ENCODE data around the gene DLGAP1. TPM values are rescaled to one million over a fixed set of nuclear protein-coding genes. Genes with fewer than 3 reads are reported as not detected.
A peak's percentile ranks its signal among the peaks of the same experiment; 100 is the strongest.

DLGAP1 gene
- polyA plus RNA-seq, 1 experiment = 0.09 TPM

GRCh38 chr18:3457261-3457724 lies 997.8 kb downstream of the DLGAP1 start:
- no peaks in the 10 kb centered on the region for H3K27me3 ChIP-seq (ENCODE audit: control insufficient read depth, insufficient read depth, low read length)
- CTCF ChIA-PET = interaction anchor here (0.6 to 6.8 kb wide), 5 partner anchors 8 to 209 kb away, joined by 3 to 69 read pairs (median 4); no protein-coding TSS in a partner anchor
- DNase-seq (ENCODE audit: low read depth, low spot score) = no peak
- peaks cover 6% of the 10 kb centered on the region for H3K9me3 ChIP-seq (ENCODE audit: control insufficient read depth, insufficient read depth, low read length)
- no peak overlapping the region for H3K27ac ChIP-seq (ENCODE audit: low read depth, low read length)
- POLR2A ChIA-PET = interaction anchor here (1.4 kb wide), 1 partner anchor 137 kb away, joined by 4 read pairs; no protein-coding TSS in a partner anchor
- TF ChIP-seq CTCF (IDR thresholded peaks at IDR 0.05; ENCODE audit: low read depth, low read length) = no peak
- no peak overlapping the region for H3K4me3 ChIP-seq (ENCODE audit: low read depth, low read length)

- POLR2A ChIA-PET = no interaction called here
- Histone ChIP-seq H3K27ac (ENCODE audit: low read depth, low read length) (no peak overlapping the region), H3K4me3 (ENCODE audit: low read depth, low read length) (no peak overlapping the region), H3K9me3 (ENCODE audit: control insufficient read depth, insufficient read depth, low read length) (peaks cover 8% of the 10 kb centered on the region; the same call in 1 of the 2 replicates), H3K27me3 (ENCODE audit: control insufficient read depth, insufficient read depth, low read length) (no peaks in the 10 kb centered on the region)
- CTCF ChIA-PET = interaction anchor here (0.5 to 6.8 kb wide), 5 partner anchors 8 to 210 kb away, joined by 3 to 69 read pairs (median 4); no protein-coding TSS in a partner anchor
- no peak for DNase-seq (ENCODE audit: low read depth, low spot score)
- TF ChIP-seq CTCF (IDR thresholded peaks at IDR 0.05; ENCODE audit: low read depth, low read length) = no peak
Measured at GRCh38 chr18:3456686-3457069, 998.4 kb downstream of the DLGAP1 start.

DNA sequence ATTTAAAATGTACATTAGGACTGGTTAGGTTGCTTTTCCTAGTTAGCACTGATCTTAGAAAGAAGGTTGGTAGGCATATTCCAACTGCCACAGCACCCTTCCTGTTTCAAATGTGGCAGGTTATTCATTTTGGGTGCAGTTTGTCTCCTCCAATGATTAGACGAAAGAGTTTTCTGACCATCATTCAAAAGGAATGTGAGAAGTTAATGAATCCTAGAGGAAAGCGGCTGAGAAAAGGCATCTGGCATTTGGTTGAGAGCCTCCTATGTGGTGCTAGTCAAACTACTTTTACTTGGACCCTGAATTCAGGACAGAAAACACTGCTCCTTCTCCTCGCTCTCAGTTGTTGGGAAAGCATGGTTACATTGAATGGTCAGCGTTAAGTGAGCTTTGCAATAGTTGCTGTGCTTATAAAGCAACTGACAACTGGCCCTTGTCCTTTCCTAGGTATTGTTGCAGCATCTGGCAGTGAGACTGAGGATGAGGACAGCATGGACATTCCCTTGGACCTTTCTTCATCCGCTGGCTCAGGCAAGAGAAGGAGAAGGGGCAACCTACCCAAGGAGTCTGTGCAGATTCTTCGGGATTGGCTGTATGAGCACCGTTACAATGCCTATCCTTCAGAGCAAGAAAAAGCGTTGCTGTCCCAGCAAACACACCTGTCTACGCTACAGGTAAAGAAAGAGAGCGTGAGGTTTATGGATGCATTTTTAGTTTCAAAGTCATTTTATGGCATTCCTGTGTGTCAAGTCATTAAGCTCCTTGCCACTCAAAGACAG lies 999.0 kb downstream of the DLGAP1 start:
- no peak for DNase-seq (ENCODE audit: low read depth, low spot score)
- peak overlapping the region; percentile 53 for H3K4me3 ChIP-seq (ENCODE audit: low read depth, low read length)
- ChIA-PET CTCF (interaction anchor here (0.5 to 6.8 kb wide), 12 partner anchors 9 to 414 kb away, joined by 3 to 69 read pairs (median 8); no protein-coding TSS in a partner anchor), POLR2A (no interaction called here)
- H3K27ac ChIP-seq (ENCODE audit: low read depth, low read length) = no peak overlapping the region
- H3K27me3 ChIP-seq (ENCODE audit: control insufficient read depth, insufficient read depth, low read length) = no peaks in the 10 kb centered on the region
- peaks cover 10% of the 10 kb centered on the region; the same call in 1 of the 2 replicates for H3K9me3 ChIP-seq (ENCODE audit: control insufficient read depth, insufficient read depth, low read length)
- TF ChIP-seq CTCF (IDR thresholded peaks at IDR 0.05; ENCODE audit: low read depth, low read length) = no peak

DNA sequence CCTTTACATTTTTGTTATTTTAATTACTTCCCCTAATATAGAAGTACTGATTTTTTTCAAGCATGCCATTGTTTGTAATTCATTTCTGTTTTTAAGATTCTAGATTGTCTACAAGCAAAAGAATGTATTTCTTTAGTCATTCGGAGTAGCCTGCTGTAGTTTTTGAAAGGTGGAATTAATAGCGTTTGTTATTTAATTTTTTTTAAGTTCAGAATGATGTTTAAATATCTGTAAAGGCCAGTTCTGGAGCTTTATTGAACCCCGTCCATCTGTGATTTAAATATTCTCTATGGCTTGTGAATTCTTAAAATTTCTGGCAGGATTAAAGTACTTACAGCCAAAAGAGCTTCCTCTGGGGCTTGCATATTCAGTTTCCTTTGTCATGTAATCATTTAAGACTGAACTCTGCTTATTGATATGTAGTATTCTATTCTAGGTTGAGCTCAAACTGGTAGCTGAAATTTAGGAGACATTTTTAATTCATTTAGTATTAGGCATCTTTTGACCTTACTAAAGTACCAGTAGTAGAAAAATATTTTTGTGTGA lies 999.9 kb downstream of the DLGAP1 start:
- CTCF ChIA-PET = interaction anchor here (0.6 to 6.8 kb wide), 33 partner anchors 7 to 543 kb away, joined by 3 to 69 read pairs (median 4); no protein-coding TSS in a partner anchor
- DNase-seq (ENCODE audit: low read depth, low spot score) = no peak
- no peak for TF ChIP-seq CTCF (IDR thresholded peaks at IDR 0.05; ENCODE audit: low read depth, low read length)
- no peaks in the 10 kb centered on the region for H3K27me3 ChIP-seq (ENCODE audit: control insufficient read depth, insufficient read depth, low read length)
- peak overlapping the region; percentile 53 for H3K4me3 ChIP-seq (ENCODE audit: low read depth, low read length)
- POLR2A ChIA-PET = interaction anchor here (1.0 to 3.7 kb wide), 2 partner anchors 16 to 148 kb away, joined by 3 to 29 read pairs; no protein-coding TSS in a partner anchor
- no peak overlapping the region for H3K27ac ChIP-seq (ENCODE audit: low read depth, low read length)
- peaks cover 7% of the 10 kb centered on the region; the same call in 1 of the 2 replicates for H3K9me3 ChIP-seq (ENCODE audit: control insufficient read depth, insufficient read depth, low read length)

Measured in AG04450 (cell line).